Fibroblast of the aortic adventitia (primary cell): Measurements from ENCODE around the gene IGSF9B. TPM values are rescaled to one million over a fixed set of nuclear protein-coding genes. Genes with fewer than 3 reads are reported as not detected.

Source experiments
- DNase-seq: peaks from one replicate; pipeline ENCODE4 v3.0.0-alpha.2; 2010; ENCODE audit warnings: low read depth
- H3K4me3 ChIP-seq: 2 replicates; pipeline ENCODE4 v1.5.1; 2011; ENCODE audit warnings: low read depth, mild to moderate bottlenecking, control low read depth, low read length, moderate library complexity
- CTCF ChIP-seq: IDR thresholded peaks from 2 replicates; pipeline ENCODE4 v1.5.1; 2011; ENCODE audit warnings: mild to moderate bottlenecking, low read length, control low read depth, inconsistent platforms; ENCODE audit not compliant: insufficient read depth
- total RNA-seq: library from RNA; depleted of rRNA; stranded (reverse); fragments of >200 nt; gene quantifications from 2 replicates; pipeline ENCODE4 v1.2.3, GENCODE V29; 2012; ENCODE audit warnings: low replicate concordance

IGSF9B gene
- total RNA-seq, 1 donor: 3.2 TPM

GRCh38 chr11:133898770-133899115 lies 58.0 kb downstream of the IGSF9B start:
- H3K4me3 ChIP-seq: no peak overlapping the region
- no peak for TF ChIP-seq CTCF
- DNase-seq: no peak

DNA sequence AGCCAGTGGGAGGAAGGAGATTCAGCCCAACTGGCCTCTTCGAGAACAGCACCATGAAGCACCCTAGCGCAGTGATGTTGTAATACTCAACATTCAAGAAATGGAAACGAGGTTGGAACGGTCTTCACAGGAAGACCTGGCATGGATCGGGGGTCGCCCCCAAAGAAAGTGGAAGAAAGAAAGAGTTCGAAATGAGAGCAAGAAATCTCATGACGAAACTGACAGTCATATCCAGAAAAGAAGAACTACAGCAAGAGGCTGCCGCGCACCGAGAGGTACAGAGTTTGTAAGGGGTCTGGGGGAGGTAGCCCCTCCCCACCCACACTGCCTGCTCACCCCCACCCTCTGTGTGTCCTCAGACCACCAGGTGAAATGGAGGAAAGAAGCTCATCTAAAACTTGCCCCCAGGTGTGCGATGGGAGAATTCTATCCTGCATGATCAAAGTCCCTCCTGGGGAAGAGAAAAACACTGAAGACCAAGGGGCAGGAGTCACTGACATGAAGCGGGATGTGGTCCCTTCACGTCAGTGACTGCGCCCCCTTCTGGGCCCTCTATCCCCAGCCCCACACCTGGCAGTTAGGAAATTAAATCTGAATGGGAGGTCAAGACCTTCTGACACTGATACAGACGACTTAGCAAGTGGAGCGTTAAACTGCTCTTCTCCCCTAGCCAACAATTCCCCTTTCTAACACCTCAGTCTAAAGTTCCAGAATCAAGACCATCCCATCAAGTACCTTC lies 58.6 kb downstream of the IGSF9B start:
- H3K4me3 ChIP-seq: no peak overlapping the region
- no peak for TF ChIP-seq CTCF
- DNase-seq: no peak

GRCh38 chr11:133897331-133897650 lies 59.5 kb downstream of the IGSF9B start:
- TF ChIP-seq CTCF: no peak
- H3K4me3 ChIP-seq: no peak overlapping the region
- DNase-seq: no peak

- H3K4me3 ChIP-seq: no peak overlapping the region
- TF ChIP-seq CTCF: no peak
- DNase-seq: no peak
Observed at GRCh38 chr11:133896642-133897330, 60.0 kb downstream of the IGSF9B start.

GRCh38 chr11:133896028-133896427 lies 60.7 kb downstream of the IGSF9B start:
- DNase-seq: no peak

DNA sequence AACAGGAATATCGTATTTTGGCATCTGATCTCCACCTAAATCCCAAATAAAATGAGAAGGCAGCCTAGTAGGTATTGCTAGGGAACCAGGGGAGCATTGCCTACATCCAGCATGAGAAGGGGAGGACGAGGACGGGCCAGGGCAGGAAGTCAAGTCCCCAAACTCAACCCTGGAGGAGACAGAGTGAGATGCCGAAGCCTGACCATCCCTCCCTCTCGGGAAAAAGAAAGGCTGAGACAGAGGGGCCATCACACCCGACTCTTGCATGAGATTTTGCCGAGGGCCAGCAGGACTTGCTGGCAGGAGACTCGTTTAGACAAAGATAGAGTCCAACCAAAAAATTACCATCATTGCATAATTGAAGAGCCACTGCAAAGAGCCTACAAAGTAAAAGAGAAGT lies 61.2 kb downstream of the IGSF9B start:
- no peak for TF ChIP-seq CTCF
- H3K4me3 ChIP-seq: no peak overlapping the region
- DNase-seq: no peak

More at GRCh38 chr11:133896028-133896427, 60.7 kb downstream of the IGSF9B start:
- H3K4me3 ChIP-seq: no peak overlapping the region
- TF ChIP-seq CTCF: no peak
